Hematopoietic multipotent progenitor cell treated with erythropoietin and hydrocortisone succinate and interleukin-3 and kit ligand, for 8 days (in vitro differentiated cells): ENCODE results near the gene ACSBG1.

Source experiments
- DNase-seq: peaks from one replicate; pipeline ENCODE4 v3.0.0-alpha.2; 2015

Gene ACSBG1

DNA sequence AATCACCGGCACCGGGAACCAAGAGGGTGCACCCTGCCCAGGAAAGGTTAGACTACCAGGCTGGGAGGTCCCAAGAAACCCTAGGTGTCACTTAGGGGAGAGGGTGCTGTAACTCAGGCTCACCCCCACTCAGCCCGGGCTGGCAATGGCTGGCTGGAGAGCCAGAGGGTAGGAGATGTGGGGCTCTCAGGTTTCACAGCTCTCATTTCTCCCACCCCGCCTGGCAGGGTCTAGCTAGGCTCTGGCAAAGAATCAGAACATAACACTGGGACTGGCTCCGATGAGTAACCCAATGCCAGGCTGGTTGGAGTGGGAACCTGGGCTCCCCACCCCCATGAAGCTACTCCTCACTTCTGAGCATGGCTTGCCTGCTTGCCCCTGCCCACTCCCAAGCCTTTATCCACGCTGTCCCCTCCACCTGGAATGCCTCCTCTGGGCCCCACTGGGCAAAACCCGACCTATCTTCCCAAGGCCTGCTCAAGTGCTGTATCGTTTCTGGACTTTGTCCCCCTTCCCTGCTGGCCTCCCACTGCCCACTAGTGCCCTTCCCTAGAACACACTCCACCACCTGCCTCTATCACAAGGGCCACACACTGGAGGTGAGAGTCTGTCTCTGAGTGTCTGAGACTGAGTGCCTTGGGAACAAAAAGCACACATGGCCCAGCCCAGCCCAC, 105.2 kb downstream of the ACSBG1 start:
- DNase-seq: no peak

DNA sequence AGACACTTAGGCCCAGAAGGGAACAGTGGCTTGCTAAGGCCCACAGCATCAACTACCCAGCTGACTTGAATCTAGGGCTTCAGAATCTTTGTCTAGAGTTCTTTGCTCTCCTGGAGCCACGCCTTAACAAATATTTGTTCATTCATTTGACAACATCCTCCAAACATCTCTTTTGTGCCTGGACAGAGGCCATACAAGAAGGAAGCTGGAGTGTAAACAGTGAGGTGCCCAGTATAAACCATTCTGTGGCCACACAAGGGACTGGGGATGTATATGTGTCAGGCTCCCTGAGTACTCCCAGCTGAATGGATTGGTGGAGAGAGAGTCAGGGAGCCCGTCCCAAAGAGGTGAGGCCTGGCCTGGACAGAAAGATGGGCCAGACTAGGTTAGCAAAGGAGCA, 106.5 kb downstream of the ACSBG1 start:
- no peak for DNase-seq

DNA sequence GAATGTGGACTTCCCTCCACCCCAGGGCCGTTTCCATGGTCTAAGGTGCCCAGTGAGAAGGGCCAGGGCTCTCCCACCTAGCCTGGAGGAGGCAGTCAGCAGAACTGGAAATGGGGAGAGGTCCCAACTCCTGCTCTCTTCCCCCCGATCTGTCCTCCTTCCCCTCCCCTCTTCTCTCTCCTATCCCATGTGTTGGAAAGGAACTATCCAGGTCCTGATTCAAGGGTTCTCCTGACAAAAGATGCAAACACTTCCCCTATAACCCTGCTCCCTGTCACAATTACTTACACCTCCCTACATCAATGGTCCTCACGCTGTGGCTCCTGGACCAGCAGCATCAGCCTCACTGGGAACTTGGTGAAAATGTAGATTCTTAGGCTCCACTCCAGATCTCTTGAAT, 109.1 kb downstream of the ACSBG1 start:
- DNase-seq: no peak

DNA sequence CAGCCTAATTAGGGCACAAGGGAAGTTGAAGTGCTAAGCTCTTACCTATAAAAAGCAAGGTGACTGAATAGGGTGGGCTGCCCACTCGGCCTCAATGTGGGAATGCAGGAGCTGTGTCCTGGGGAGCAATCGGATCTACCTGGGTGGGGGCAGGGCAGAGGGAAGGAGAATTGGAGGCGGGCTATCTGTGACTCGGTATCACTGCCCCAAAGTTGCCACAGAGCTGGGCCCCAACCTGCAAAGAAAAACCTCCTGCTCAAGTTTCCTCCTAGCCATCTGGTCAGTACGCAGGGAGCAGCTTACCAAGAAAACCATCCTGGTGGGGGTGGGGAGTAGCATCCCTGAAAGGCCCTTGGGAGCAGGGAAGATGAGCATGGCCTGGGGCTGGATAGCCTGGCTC, 113.8 kb downstream of the ACSBG1 start:
- no peak for DNase-seq
